Stimulated activated CD8-positive, alpha-beta memory T cell treated with anti-CD3 and anti-CD28 coated beads, Interleukin-15, amount 100 ng/mL, for 24 hours (primary cell): Measurements from ENCODE around the gene CATSPERE.
"Not testable (repeated sequence)": the region's sequence is repeated elsewhere in the genome, so short reads cannot be mapped to it uniquely, and the experiment has no call there.

Experiments
- DNase-seq: peaks from one replicate; pipeline ENCODE4 v3.0.0-alpha.2; 2020; ENCODE audit warnings: low read depth

The CATSPERE gene

GRCh38 chr1:244552336-244552735 is 91.3 kb downstream of the CATSPERE start:
- no peak for DNase-seq

- no peak for DNase-seq
Measured at GRCh38 chr1:244556263-244556662, 95.2 kb downstream of the CATSPERE start.

GRCh38 chr1:244557565-244557964 is 96.5 kb downstream of the CATSPERE start:
- DNase-seq = no peak

GRCh38 chr1:244559561-244559960 is 98.5 kb downstream of the CATSPERE start:
- DNase-seq = no peak

GRCh38 chr1:244562877-244563276 is 101.8 kb downstream of the CATSPERE start:
- not testable (repeated sequence) for DNase-seq

- no peak for DNase-seq
Measured at GRCh38 chr1:244573768-244574167, 112.7 kb downstream of the CATSPERE start.

GRCh38 chr1:244576259-244576892 is 115.3 kb downstream of the CATSPERE start:
- no peak for DNase-seq

GRCh38 chr1:244578205-244578604 is 117.1 kb downstream of the CATSPERE start:
- not testable (repeated sequence) for DNase-seq

- no peak for DNase-seq
Measured at GRCh38 chr1:244583358-244583982, 122.4 kb downstream of the CATSPERE start.

- no peak for DNase-seq
Measured at GRCh38 chr1:244585867-244586266, 124.8 kb downstream of the CATSPERE start.

- DNase-seq = no peak
Measured at GRCh38 chr1:244590670-244591069, 129.6 kb downstream of the CATSPERE start.

GRCh38 chr1:244598611-244599010 is 137.5 kb downstream of the CATSPERE start:
- DNase-seq = no peak

- no peak for DNase-seq
Measured at GRCh38 chr1:244599937-244600350, 138.9 kb downstream of the CATSPERE start.

GRCh38 chr1:244601336-244601735 is 140.3 kb downstream of the CATSPERE start:
- DNase-seq = no peak

GRCh38 chr1:244603498-244603897 is 142.4 kb downstream of the CATSPERE start:
- no peak for DNase-seq

- DNase-seq = no peak
Measured at GRCh38 chr1:244605835-244606370, 144.8 kb downstream of the CATSPERE start.

GRCh38 chr1:244614113-244614836 is 153.2 kb downstream of the CATSPERE start:
- DNase-seq = no peak

GRCh38 chr1:244614879-244615278 is 153.8 kb downstream of the CATSPERE start:
- DNase-seq = no peak

- DNase-seq = no peak
Measured at GRCh38 chr1:244615301-244615700, 154.2 kb downstream of the CATSPERE start.

GRCh38 chr1:244626709-244627108 is 165.6 kb downstream of the CATSPERE start:
- no peak for DNase-seq

GRCh38 chr1:244628789-244629188 is 167.7 kb downstream of the CATSPERE start:
- no peak for DNase-seq

- no peak for DNase-seq
Measured at GRCh38 chr1:244633140-244633539, 172.1 kb downstream of the CATSPERE start.

- DNase-seq = no peak
Measured at GRCh38 chr1:244634546-244634945, 173.5 kb downstream of the CATSPERE start.
